HG02884 (cell line): Measurements from ENCODE around the gene ASCL2.
"Not testable (repeated sequence)": the region's sequence is repeated elsewhere in the genome, so short reads cannot be mapped to it uniquely, and the experiment has no call there.

ENCODE experiments used
- ATAC-seq: cut with Tn5 transposase; IDR thresholded peaks from one replicate; pipeline ENCODE4 v1.9.1; 2021; ENCODE audit warnings: mild to moderate bottlenecking, moderate library complexity; ENCODE audit not compliant: unreplicated experiment

Gene ASCL2

GRCh38 chr11:2298795-2299761 is 28.7 kb upstream of the ASCL2 start:
- ATAC-seq = no peak

GRCh38 chr11:2298131-2298794 is 27.9 kb upstream of the ASCL2 start:
- no peak for ATAC-seq

- ATAC-seq = no peak
Observed at GRCh38 chr11:2297623-2298030, 27.2 kb upstream of the ASCL2 start.

DNA sequence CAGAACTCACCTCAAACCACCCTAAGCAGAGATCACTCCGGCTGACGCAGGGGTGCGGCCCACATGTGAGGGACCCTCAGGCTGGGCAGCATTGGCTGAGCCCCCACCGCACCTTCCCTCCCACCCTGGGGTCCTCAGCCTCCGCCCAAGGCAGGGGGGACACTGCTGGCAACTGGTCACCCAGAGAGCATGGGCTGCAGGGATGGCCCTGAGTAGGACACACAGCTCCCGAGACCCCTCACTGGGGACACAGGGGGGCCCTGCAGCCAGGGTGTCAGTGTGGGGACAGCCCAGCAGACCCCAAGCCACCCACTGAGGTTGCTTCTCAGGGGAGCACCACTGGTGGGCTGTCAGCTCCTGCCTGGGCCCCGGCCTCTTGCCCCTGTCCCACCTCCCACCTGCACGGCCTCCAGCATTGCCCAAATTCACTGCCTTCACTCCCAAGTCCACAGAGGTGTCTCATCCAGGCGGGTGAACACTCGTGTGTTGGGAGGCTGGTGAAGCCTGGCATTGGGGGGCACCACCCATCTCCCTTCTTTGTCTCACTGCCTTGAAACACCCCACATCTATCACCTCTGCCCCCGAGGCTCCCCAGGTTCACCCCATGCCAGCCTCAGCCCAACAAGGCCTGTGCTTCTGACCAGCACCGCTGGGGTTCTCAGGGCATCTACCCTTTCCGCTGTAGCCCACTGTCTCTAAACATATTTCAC is 26.7 kb upstream of the ASCL2 start:
- ATAC-seq = no peak

DNA sequence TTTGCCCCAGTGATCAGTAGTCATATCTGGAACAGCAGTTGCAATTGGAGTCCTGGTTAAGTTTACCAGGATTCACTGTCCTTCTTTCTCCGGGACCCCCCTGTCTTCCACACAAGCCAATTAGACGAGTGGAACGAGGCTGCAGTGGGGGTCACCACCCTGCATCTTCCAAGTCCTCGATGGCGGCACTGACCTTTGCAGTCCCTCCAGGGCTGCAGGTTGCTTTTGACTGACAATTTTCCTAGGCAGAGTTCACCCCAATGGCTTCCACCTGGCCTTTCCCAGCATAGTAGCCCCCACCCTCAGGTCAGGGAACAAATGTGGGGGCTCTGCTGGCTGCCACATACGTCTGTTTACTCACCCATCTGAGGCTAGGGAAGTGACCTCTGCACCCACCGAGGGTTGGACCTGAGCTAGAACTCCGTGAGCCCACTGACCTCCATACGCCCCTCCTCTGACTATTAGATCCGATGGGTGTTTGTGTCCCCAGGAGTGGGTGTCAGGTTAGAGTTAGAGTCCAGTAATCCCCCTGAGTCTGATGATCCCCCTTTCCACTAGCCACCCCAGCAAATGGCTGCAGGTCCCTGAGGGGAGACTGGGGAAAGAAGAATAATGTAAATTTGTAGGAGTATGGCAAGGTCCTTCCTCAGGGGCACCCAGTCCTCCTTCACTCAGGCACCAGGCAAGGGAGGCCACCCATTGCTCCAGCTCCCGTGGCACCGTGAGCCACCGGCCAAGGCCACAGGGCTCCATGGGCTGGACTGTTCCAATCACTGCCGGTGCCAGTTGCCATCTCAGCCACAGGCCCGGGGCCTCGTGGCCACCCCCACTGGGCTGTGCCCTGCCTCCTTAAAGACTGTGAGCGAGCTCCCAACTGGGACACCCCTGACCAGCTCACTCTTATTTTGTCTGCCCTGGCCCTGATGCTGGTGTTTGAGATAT is 25.9 kb upstream of the ASCL2 start:
- ATAC-seq = no peak

DNA sequence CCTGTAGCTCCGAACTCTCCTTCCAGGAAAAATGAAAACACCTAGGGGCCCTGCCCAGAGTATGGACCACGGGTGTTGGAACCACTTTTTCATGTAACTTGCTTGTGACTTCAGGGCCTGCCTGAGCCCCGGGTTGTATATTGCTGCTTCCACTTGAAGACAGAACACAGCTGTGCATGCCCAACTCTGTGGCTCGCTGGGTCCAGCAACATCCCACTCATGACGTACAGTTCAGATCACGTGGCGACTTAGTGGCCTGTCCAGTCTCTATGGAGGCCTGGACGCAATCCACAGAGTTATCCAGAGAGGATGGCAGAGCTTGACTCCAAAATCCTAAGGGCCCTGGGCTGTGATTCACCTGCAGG is 24.5 kb upstream of the ASCL2 start:
- no peak for ATAC-seq

- no peak for ATAC-seq
Observed at GRCh38 chr11:2293984-2294925, 23.9 kb upstream of the ASCL2 start.

DNA sequence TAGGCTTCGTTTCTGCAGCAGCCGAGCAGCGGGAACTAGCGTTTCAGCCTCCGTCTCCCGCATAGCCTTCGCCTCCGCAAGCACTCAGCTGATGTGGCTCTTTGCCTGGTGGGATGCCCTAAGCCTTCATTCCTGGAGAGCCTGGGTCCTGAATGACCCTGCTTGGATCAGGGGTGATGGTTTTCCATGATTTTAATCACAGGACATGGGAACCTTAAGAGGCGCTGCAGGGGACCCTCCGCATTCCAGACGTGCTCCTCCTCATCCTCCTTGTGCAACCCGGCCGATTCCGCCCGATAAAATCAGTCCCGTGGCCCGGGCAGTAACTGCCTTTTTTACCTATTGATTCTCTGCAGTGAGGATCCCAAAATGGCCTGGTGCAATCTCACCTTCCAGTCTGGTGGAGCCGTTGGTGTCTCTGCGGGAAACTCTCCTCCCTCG is 23.2 kb upstream of the ASCL2 start:
- ATAC-seq = no peak

DNA sequence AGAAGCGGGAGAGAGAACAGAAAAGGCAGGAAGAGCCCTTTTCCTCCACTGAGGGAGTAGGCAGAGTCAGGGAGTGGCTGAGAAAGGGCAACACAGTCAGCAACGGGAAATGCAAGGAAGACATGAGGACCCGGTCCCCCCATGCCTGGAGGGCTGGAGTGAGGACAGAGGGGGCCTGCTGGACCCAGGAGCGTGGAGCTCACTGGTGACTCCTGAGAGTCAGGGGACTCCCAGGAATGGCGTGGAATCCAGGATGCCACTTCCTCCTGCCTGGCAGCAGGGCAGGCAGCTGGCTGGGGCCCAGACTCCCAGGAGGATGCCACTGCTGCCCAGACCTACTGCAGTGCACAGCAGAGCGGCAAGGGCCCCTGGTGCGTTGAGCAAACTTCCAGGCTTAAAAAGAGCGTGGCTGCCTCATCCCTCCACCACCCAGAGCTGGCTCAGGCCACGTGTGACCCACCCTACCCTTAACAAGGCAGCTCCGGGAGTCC is 20.0 kb upstream of the ASCL2 start:
- no peak for ATAC-seq

- no peak for ATAC-seq
Observed at GRCh38 chr11:2289859-2290258, 19.5 kb upstream of the ASCL2 start.

DNA sequence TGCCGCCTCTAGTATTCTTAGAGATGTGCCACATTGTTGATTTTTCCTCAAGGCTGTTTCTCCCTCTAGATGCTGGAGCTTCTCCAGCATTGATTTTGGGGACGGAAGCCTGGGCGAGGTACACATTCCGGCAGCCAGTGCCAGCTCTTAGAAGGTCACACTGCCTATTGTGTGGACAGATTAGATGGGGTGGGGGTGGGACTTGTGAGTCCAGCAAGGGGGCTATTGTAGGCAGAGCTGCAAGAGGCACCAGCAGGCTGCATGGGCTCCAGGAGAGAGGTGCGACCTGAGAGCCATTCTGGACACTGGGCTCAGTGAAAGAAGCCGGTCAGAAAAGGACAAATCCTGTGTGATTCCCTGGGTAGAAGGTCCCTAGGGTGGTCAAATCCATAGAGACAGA is 19.0 kb upstream of the ASCL2 start:
- no peak for ATAC-seq

- no peak for ATAC-seq
Observed at GRCh38 chr11:2287091-2287490, 16.7 kb upstream of the ASCL2 start.

DNA sequence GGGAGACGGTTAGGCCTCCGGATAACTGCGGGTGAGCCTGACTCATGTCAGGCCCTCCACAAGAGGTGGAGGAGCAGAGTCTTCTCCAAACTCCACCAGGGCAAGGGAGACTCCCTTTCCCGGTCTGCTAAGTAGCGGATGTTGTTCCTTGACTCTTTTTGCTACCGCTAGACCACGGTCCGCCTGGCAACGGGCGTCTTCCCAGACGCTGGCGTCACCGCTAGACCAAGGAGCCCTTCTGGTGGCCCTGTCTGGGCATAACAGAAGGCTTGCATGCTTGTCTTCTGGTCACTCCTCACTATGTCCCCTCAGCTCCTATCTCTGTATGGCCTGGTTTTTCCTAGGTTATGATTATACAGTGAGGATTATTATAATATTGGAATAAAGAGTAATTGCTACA is 16.0 kb upstream of the ASCL2 start:
- not testable (repeated sequence) for ATAC-seq

- no peak for ATAC-seq
Observed at GRCh38 chr11:2280208-2280607, 9.8 kb upstream of the ASCL2 start.

DNA sequence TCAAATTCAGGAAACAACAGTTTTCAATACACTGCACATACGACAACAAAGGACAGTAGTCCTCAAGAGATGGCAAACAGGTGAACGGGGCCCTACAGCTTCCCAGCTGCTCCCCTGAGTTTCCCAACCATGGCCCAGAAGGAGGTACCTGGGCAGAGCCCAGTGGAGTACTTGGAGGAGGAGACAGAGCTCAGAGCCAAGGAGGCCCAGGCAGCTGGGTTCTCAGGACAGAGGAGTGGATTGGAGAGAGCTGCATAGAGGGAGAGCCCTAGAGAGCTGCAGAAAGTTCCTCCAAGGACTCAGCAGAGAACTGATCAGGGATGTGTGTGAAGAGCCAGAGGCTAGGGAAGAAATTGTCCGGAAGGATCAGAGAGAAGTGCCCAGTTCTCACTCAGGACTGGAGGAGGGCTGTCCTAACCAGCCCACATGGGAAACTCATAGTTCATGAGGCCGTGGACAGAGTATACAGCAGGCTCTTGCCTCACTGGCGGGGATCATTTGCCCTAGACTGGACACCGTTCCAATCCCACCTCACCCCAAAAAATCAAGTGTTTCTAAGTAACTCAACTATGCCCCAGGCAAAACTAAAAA is 7.6 kb upstream of the ASCL2 start:
- ATAC-seq = no peak

GRCh38 chr11:2277008-2277346 is 6.6 kb upstream of the ASCL2 start:
- ATAC-seq = no peak

- no peak for ATAC-seq
Observed at GRCh38 chr11:2276280-2277007, 6.1 kb upstream of the ASCL2 start.
